WTC11 (cell line): ENCODE measurements around the gene RAB22A.

Experiments used
- CREB1 ChIP-seq: sonication (generic); formaldehyde crosslinking; IDR thresholded peaks from 2 replicates; pipeline ENCODE4 v1.8.0; 2023; ENCODE audit warnings: mild to moderate bottlenecking, missing genetic modification reagents
- CTCF ChIP-seq: fragments of 200-600 bp; IDR thresholded peaks from 2 replicates; pipeline ENCODE4 v1.8.0; 2022; ENCODE audit warnings: antibody characterized with exemption
- ESRRA ChIP-seq: sonication (generic); formaldehyde crosslinking; IDR thresholded peaks from 2 replicates; pipeline ENCODE4 v1.8.1; 2022; ENCODE audit warnings: mild to moderate bottlenecking, missing genetic modification reagents, borderline replicate concordance
- FOXJ3 ChIP-seq: sonication (generic); formaldehyde crosslinking; IDR thresholded peaks from 2 replicates; pipeline ENCODE4 v1.9.0; 2021; ENCODE audit warnings: missing genetic modification reagents, mild to moderate bottlenecking, borderline replicate concordance
- RELA ChIP-seq: sonication (generic); formaldehyde crosslinking; IDR thresholded peaks from 2 replicates; pipeline ENCODE4 v1.8.1; 2022; ENCODE audit warnings: missing genetic modification reagents, mild to moderate bottlenecking, borderline replicate concordance
- SP1 ChIP-seq: sonication (generic); formaldehyde crosslinking; conservative IDR thresholded peaks from 2 replicates; pipeline ENCODE4 v1.8.1; 2022; ENCODE audit warnings: missing genetic modification reagents
- TEAD4 ChIP-seq: sonication (generic); formaldehyde crosslinking; IDR thresholded peaks from 2 replicates; pipeline ENCODE4 v1.8.0; 2022; ENCODE audit warnings: mild to moderate bottlenecking, missing genetic modification reagents
- USF1 ChIP-seq: sonication (generic); formaldehyde crosslinking; IDR thresholded peaks from 2 replicates; pipeline ENCODE4 v1.8.0; 2022; ENCODE audit warnings: mild to moderate bottlenecking, missing genetic modification reagents
- ZBTB43 ChIP-seq: sonication (generic); formaldehyde crosslinking; IDR thresholded peaks from 2 replicates; pipeline ENCODE4 v1.8.1; 2023; ENCODE audit warnings: mild to moderate bottlenecking, missing genetic modification reagents
- ZNF232 ChIP-seq: sonication (generic); formaldehyde crosslinking; IDR thresholded peaks from 2 replicates; pipeline ENCODE4 v1.8.0; 2022; ENCODE audit warnings: mild to moderate bottlenecking, missing genetic modification reagents
- TF ChIP-seq, protein P1 (sequence below): sonication (generic); formaldehyde crosslinking; IDR thresholded peaks from 2 replicates; pipeline ENCODE4 v1.8.1; 2023; ENCODE audit warnings: mild to moderate bottlenecking, missing genetic modification reagents, borderline replicate concordance
- TF ChIP-seq, protein P2 (sequence below): sonication (generic); formaldehyde crosslinking; IDR thresholded peaks from 2 replicates; pipeline ENCODE4 v1.8.0; 2022; ENCODE audit warnings: mild to moderate bottlenecking, missing genetic modification reagents
- TF ChIP-seq, protein P3 (sequence below): sonication (generic); formaldehyde crosslinking; IDR thresholded peaks from 2 replicates; pipeline ENCODE4 v1.8.1; 2023; ENCODE audit warnings: mild to moderate bottlenecking, missing genetic modification reagents, moderate library complexity

DNA sequence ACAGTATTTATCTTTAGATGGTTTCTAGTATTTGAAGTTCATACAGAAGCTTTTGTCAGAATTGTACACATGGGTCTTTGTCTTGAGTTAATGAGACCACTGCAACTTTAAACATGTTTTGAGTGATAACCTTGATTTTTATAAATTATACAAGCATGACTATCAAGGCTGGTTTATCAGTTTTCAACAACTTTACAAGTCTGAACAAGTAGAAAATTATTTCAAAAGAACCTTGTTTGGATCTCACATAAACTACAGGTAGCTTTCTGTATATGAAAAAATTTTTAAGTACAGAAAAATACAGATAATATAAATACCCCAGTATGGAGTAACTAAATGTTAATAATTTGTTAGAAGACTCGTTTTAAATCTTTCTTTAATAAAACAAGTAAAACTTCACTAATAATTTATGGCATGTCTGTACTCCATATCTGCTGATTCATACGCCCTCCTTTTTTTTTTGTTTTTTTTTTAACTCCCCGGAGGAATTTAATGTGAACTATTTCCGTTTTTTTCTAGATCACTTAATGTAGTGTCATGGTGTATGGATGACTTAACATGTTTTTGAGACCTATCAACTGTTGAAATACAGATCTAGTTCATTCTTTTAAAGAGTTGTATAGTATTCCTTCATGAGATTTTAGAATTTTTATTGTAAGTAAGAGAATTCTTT is 97.8 kb downstream of the RAB22A start:
- no peak for TF ChIP-seq RELA (CRISPR knock-in tag)
- no peak for TF ChIP-seq ZNF232 (CRISPR knock-in tag)
- TF ChIP-seq TEAD4 (CRISPR knock-in tag): no peak
- TF ChIP-seq, protein P1, sequence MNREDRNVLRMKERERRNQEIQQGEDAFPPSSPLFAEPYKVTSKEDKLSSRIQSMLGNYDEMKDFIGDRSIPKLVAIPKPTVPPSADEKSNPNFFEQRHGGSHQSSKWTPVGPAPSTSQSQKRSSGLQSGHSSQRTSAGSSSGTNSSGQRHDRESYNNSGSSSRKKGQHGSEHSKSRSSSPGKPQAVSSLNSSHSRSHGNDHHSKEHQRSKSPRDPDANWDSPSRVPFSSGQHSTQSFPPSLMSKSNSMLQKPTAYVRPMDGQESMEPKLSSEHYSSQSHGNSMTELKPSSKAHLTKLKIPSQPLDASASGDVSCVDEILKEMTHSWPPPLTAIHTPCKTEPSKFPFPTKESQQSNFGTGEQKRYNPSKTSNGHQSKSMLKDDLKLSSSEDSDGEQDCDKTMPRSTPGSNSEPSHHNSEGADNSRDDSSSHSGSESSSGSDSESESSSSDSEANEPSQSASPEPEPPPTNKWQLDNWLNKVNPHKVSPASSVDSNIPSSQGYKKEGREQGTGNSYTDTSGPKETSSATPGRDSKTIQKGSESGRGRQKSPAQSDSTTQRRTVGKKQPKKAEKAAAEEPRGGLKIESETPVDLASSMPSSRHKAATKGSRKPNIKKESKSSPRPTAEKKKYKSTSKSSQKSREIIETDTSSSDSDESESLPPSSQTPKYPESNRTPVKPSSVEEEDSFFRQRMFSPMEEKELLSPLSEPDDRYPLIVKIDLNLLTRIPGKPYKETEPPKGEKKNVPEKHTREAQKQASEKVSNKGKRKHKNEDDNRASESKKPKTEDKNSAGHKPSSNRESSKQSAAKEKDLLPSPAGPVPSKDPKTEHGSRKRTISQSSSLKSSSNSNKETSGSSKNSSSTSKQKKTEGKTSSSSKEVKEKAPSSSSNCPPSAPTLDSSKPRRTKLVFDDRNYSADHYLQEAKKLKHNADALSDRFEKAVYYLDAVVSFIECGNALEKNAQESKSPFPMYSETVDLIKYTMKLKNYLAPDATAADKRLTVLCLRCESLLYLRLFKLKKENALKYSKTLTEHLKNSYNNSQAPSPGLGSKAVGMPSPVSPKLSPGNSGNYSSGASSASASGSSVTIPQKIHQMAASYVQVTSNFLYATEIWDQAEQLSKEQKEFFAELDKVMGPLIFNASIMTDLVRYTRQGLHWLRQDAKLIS (CRISPR knock-in tag): no peak
- no peak for TF ChIP-seq CTCF
- TF ChIP-seq, protein P2, sequence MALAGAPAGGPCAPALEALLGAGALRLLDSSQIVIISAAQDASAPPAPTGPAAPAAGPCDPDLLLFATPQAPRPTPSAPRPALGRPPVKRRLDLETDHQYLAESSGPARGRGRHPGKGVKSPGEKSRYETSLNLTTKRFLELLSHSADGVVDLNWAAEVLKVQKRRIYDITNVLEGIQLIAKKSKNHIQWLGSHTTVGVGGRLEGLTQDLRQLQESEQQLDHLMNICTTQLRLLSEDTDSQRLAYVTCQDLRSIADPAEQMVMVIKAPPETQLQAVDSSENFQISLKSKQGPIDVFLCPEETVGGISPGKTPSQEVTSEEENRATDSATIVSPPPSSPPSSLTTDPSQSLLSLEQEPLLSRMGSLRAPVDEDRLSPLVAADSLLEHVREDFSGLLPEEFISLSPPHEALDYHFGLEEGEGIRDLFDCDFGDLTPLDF (CRISPR knock-in tag): no peak
- no peak for TF ChIP-seq SP1 (CRISPR knock-in tag)
- TF ChIP-seq CREB1 (CRISPR knock-in tag): no peak
- no peak for TF ChIP-seq USF1 (CRISPR knock-in tag)
- TF ChIP-seq ESRRA (CRISPR knock-in tag): no peak
- no peak for TF ChIP-seq ZBTB43 (CRISPR knock-in tag)
- no peak for TF ChIP-seq FOXJ3
- TF ChIP-seq, protein P3, sequence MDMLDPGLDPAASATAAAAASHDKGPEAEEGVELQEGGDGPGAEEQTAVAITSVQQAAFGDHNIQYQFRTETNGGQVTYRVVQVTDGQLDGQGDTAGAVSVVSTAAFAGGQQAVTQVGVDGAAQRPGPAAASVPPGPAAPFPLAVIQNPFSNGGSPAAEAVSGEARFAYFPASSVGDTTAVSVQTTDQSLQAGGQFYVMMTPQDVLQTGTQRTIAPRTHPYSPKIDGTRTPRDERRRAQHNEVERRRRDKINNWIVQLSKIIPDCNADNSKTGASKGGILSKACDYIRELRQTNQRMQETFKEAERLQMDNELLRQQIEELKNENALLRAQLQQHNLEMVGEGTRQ: no peak
